ENCODE measurements around the gene GPR151. TPM values are rescaled to one million over a fixed set of nuclear protein-coding genes. Genes with fewer than 3 reads are reported as not detected.

The GPR151 gene
- total and polyA plus RNA-seq, 2 of the 4 experiments (the other 2 are of a cell fraction) = not detected

- Histone ChIP-seq H2BK120ac (ENCODE audit: low read depth, low read length) (no peak overlapping the region), H3K9ac (ENCODE audit: low read depth, low read length) (no peak overlapping the region), H2AK9ac (replicated peaks; ENCODE audit: low read depth, low read length, poor library complexity) (no peak overlapping the region), H3K4me3 (ENCODE audit: insufficient read depth, low read depth, low read length) (no peak overlapping the region), H3K23ac (ENCODE audit: low read depth, low read length) (no peak overlapping the region), H3K9me3 (ENCODE audit: control insufficient read depth, insufficient read depth, low read length) (no peaks in the 10 kb centered on the region), H3K4ac (ENCODE audit: low read depth, low read length) (no peak overlapping the region), H2BK5ac (ENCODE audit: low read depth, low read length, poor library complexity, severe bottlenecking) (no peak overlapping the region), H4K8ac (ENCODE audit: low read depth in 2 of 2, low read length in 2 of 2) (no peak overlapping the region), H2BK20ac (ENCODE audit: low read depth, low read length) (no peak overlapping the region), H4K20me1 (ENCODE audit: insufficient read depth, low read length) (0 out of 2 replicates have a peak, but pooled peaks cover 8% of the 10 kb centered on the region), H3K4me1 (ENCODE audit: control insufficient read depth, insufficient read depth, low read length) (no peaks in the 10 kb centered on the region), H2AK5ac (ENCODE audit: low read depth, low read length) (0 out of 2 replicates have a peak overlapping the region, but pooled peaks have one; percentile 27), H3K18ac (ENCODE audit: low read depth, low read length) (no peak overlapping the region), H2AFZ (replicated peaks; ENCODE audit: low read length, poor library complexity) (no peak overlapping the region), H3K4me2 (ENCODE audit: low read depth, low read length) (no peak overlapping the region), H3K14ac (replicated peaks; ENCODE audit: low read depth, low read length) (no peak overlapping the region), H3K9me1 (ENCODE audit: insufficient read depth, low read length) (peaks cover 3% of the 10 kb centered on the region; the same call in 1 of the 2 replicates), H3K27ac (ENCODE audit: insufficient read depth, low read length) (no peak overlapping the region), H2BK15ac (ENCODE audit: low read depth, low read length) (no peak overlapping the region), H4K91ac (ENCODE audit: insufficient read depth, low read depth, low read length) (no peak overlapping the region), H3K79me1 (ENCODE audit: low read depth in 1 of 2, low read length in 2 of 2) (peaks cover 18 to 26% of the 10 kb centered on the region in 2 experiments), H3K36me3 (ENCODE audit: control insufficient read depth, insufficient read depth, low read length) (peaks cover 25% of the 10 kb centered on the region), H3K27me3 (ENCODE audit: control insufficient read depth, insufficient read depth, low read length) (no peaks in the 10 kb centered on the region), H3K56ac (ENCODE audit: extremely low read depth, insufficient read depth, low read length) (no peak overlapping the region), H4K5ac (ENCODE audit: low read depth, low read length) (no peak overlapping the region)
- dilution Hi-C loops (cut with HindIII; ENCODE audit: low sequenced_read_pairs, unreplicated experiment) = no loop called here
- no TSS peak for BruUV-seq (replicated peaks)
- POLR2A ChIA-PET (ENCODE audit: unreplicated experiment) = no interaction called here
- no peak for DNase-seq
- ATAC-seq (ENCODE audit: low read depth) = no peak
- intact Hi-C loops (cut with micrococcal nuclease) = loop anchor here (5.0 kb wide), 1 partner anchor 724 kb away; no protein-coding TSS in a partner anchor
- in situ Hi-C loops (cut with MboI; ENCODE audit: low sequenced_read_pairs) = loop anchor here (25.0 kb wide), 1 partner anchor 1949 kb away; no protein-coding TSS in a partner anchor
- TF ChIP-seq CHD1 (IDR thresholded peaks at IDR 0.05; ENCODE audit: low read depth, low read length) (no peak), RFX5 (IDR thresholded peaks at IDR 0.05; ENCODE audit: low read depth, low read length) (no peak), NFE2L2 (IDR thresholded peaks at IDR 0.05; ENCODE audit: low read depth, low read length) (no peak), SMC3 (IDR thresholded peaks at IDR 0.05; ENCODE audit: low read depth, low read length) (no peak), POLR2A (IDR thresholded peaks at IDR 0.05; ENCODE audit: low read depth, low read length) (no peak), MAZ (IDR thresholded peaks at IDR 0.05; ENCODE audit: borderline replicate concordance, low read depth, low read length) (no peak), FOS (IDR thresholded peaks at IDR 0.05; ENCODE audit: low read depth, low read length) (no peak), MXI1 (IDR thresholded peaks at IDR 0.05; ENCODE audit: borderline replicate concordance, low read depth, low read length) (no peak), BHLHE40 (IDR thresholded peaks at IDR 0.05; ENCODE audit: low read depth, low read length) (no peak), MAFK (IDR thresholded peaks at IDR 0.05; ENCODE audit: low read depth, low read length) (no peak), CEBPB (IDR thresholded peaks at IDR 0.05; ENCODE audit: low read depth, low read length) (no peak), ELK1 (IDR thresholded peaks at IDR 0.05; ENCODE audit: borderline replicate concordance, low read depth, low read length) (no peak), RCOR1 (IDR thresholded peaks at IDR 0.05; ENCODE audit: insufficient replicate concordance, low read length) (no peak), RAD21 (IDR thresholded peaks at IDR 0.05; ENCODE audit: low read length) (no peak)
- TF ChIP-seq, protein P1, sequence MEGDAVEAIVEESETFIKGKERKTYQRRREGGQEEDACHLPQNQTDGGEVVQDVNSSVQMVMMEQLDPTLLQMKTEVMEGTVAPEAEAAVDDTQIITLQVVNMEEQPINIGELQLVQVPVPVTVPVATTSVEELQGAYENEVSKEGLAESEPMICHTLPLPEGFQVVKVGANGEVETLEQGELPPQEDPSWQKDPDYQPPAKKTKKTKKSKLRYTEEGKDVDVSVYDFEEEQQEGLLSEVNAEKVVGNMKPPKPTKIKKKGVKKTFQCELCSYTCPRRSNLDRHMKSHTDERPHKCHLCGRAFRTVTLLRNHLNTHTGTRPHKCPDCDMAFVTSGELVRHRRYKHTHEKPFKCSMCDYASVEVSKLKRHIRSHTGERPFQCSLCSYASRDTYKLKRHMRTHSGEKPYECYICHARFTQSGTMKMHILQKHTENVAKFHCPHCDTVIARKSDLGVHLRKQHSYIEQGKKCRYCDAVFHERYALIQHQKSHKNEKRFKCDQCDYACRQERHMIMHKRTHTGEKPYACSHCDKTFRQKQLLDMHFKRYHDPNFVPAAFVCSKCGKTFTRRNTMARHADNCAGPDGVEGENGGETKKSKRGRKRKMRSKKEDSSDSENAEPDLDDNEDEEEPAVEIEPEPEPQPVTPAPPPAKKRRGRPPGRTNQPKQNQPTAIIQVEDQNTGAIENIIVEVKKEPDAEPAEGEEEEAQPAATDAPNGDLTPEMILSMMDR (conservative IDR thresholded peaks at IDR 0.05; ENCODE audit: low read depth, low read length) = no peak
- TF ChIP-seq, protein P2, sequence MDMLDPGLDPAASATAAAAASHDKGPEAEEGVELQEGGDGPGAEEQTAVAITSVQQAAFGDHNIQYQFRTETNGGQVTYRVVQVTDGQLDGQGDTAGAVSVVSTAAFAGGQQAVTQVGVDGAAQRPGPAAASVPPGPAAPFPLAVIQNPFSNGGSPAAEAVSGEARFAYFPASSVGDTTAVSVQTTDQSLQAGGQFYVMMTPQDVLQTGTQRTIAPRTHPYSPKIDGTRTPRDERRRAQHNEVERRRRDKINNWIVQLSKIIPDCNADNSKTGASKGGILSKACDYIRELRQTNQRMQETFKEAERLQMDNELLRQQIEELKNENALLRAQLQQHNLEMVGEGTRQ (IDR thresholded peaks at IDR 0.05; ENCODE audit: low read depth, low read length) = no peak
- CTCF ChIA-PET = interaction anchor here (1.6 kb wide), 1 partner anchor 17 kb away, joined by 6 read pairs; the partner anchor contains the start of gene TCERG1
- 100% methylated on average over 3 of the region's 6 CpGs; no CpG with 5 or more reads in 1 of the 2 experiments for WGBS, 2 experiments (ENCODE audit: extremely low coverage in 2 of 2, insufficient read length in 1 of 2)
These were observed 52.5 kb downstream of the GPR151 start for GRCh38 chr5:146463446-146463845.
